ENCODE data around the gene CYP19A1. TPM values are rescaled to one million over a fixed set of nuclear protein-coding genes. Genes with fewer than 3 reads are reported as not detected.

Gene CYP19A1
- total RNA-seq, 5 donors from 2014 or later (not counting 1 experiment from before 2014, with no cell fraction given), result 0.23 TPM; not detected in 4

- Mint-ChIP-seq H3K9me3 (no peaks in the 10 kb centered on the region), H3K4me3 (no peak overlapping the region), H3K27me3 (peaks cover 10 to 14% of the 10 kb centered on the region in 2 donors), H3K4me1 (no peaks in the 10 kb centered on the region), H3K27ac (no peak overlapping the region), H3K36me3 (no peaks in the 10 kb centered on the region)
- no peaks in the 10 kb centered on the region for H3K9me3 ChIP-seq
- ChIA-PET CTCF (no interaction called here), POLR2A (no interaction called here)
- DNase-seq, result no peak
- H3K27ac ChIP-seq (ENCODE audit: low read length), result no peak overlapping the region
- H3K4me1 ChIP-seq (ENCODE audit: control insufficient read depth in 1 of 2, extremely low read depth in 1 of 2, insufficient read depth in 2 of 2, low read length in 2 of 2), result no peaks in the 10 kb centered on the region
- 43% methylated on average over 1 of the region's 1 CpG for WGBS (ENCODE audit: insufficient coverage)
- H3K36me3 ChIP-seq (ENCODE audit: control insufficient read depth in 2 of 2, extremely low read depth in 1 of 2, insufficient read depth in 1 of 2, low read length in 1 of 2), result no peaks in the 10 kb centered on the region
- H3K27me3 ChIP-seq (replicated peaks in 1 of 2; ENCODE audit: control insufficient read depth in 2 of 2, extremely low read depth in 1 of 2, insufficient read depth in 2 of 2, low read length in 1 of 2), result peaks cover 0 to 12% of the 10 kb centered on the region in 2 experiments
- H3K4me3 ChIP-seq (ENCODE audit: control insufficient read depth in 1 of 2, extremely low read depth in 1 of 2, low read length in 1 of 2), result no peak overlapping the region
- no peak for ATAC-seq (replicated peaks in 1 of 4)
Measured at GRCh38 chr15:51322621-51323296, 15.6 kb downstream of the CYP19A1 start.

DNA sequence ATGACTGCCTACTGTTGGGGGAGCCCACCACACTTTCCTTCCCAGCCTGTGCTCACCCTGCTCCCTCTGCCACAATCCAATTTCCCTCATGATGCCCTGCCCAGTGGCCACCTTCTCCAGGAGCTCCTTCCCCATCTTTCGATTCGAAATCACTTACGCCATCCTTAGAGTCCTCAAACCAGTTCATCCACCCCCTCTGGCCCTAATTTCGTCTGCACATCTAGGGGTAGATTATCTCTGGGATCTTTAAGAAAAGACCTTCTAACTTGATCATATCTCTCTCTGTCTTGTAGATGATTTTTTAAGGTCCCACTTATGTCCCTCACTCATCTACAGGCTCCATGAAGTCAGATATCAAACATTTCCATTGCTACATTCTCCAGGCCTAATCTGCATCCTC is 17.1 kb downstream of the CYP19A1 start:
- DNase-seq, result no peak
- no peaks in the 10 kb centered on the region for H3K36me3 Mint-ChIP-seq
- H3K27me3 Mint-ChIP-seq, result peaks cover 10 to 14% of the 10 kb centered on the region in 2 donors
- H3K27me3 ChIP-seq (replicated peaks in 1 of 2; ENCODE audit: control insufficient read depth in 2 of 2, extremely low read depth in 1 of 2, insufficient read depth in 2 of 2, low read length in 1 of 2), result peaks cover 0 to 14% of the 10 kb centered on the region in 2 experiments
- CTCF ChIA-PET, result no interaction called here
- H3K4me1 Mint-ChIP-seq, result no peaks in the 10 kb centered on the region
- no peak overlapping the region for H3K4me3 Mint-ChIP-seq
- no peaks in the 10 kb centered on the region for H3K4me1 ChIP-seq (ENCODE audit: control insufficient read depth in 1 of 2, extremely low read depth in 1 of 2, insufficient read depth in 2 of 2, low read length in 2 of 2)
- H3K27ac ChIP-seq (ENCODE audit: low read length), result no peak overlapping the region
- H3K36me3 ChIP-seq (ENCODE audit: control insufficient read depth in 2 of 2, extremely low read depth in 1 of 2, insufficient read depth in 1 of 2, low read length in 1 of 2), result no peaks in the 10 kb centered on the region
- WGBS (ENCODE audit: insufficient coverage), result no CpG with 5 or more reads among the region's 4 CpGs
- H3K4me3 ChIP-seq (ENCODE audit: control insufficient read depth in 1 of 2, extremely low read depth in 1 of 2, low read length in 1 of 2), result no peak overlapping the region
- no peaks in the 10 kb centered on the region for H3K9me3 ChIP-seq
- no peak for ATAC-seq (replicated peaks in 1 of 4)
- POLR2A ChIA-PET, result no interaction called here
- H3K9me3 Mint-ChIP-seq, result no peaks in the 10 kb centered on the region
- H3K27ac Mint-ChIP-seq, result no peak overlapping the region

GRCh38 chr15:51320843-51321242 is 17.6 kb downstream of the CYP19A1 start:
- WGBS (ENCODE audit: insufficient coverage), result 76% methylated on average over 2 of the region's 2 CpGs
- Mint-ChIP-seq H3K27ac (no peak overlapping the region), H3K4me3 (no peak overlapping the region), H3K36me3 (no peaks in the 10 kb centered on the region), H3K4me1 (no peaks in the 10 kb centered on the region), H3K9me3 (no peaks in the 10 kb centered on the region), H3K27me3 (peaks cover 10 to 14% of the 10 kb centered on the region in 2 donors)
- ChIA-PET CTCF (no interaction called here), POLR2A (no interaction called here)
- H3K4me3 ChIP-seq (ENCODE audit: control insufficient read depth in 1 of 2, extremely low read depth in 1 of 2, low read length in 1 of 2), result no peak overlapping the region
- H3K36me3 ChIP-seq (ENCODE audit: control insufficient read depth in 2 of 2, extremely low read depth in 1 of 2, insufficient read depth in 1 of 2, low read length in 1 of 2), result no peaks in the 10 kb centered on the region
- H3K9me3 ChIP-seq, result no peaks in the 10 kb centered on the region
- H3K4me1 ChIP-seq (ENCODE audit: control insufficient read depth in 1 of 2, extremely low read depth in 1 of 2, insufficient read depth in 2 of 2, low read length in 2 of 2), result no peaks in the 10 kb centered on the region
- peaks cover 0 to 14% of the 10 kb centered on the region in 2 experiments for H3K27me3 ChIP-seq (replicated peaks in 1 of 2; ENCODE audit: control insufficient read depth in 2 of 2, extremely low read depth in 1 of 2, insufficient read depth in 2 of 2, low read length in 1 of 2)
- no peak overlapping the region for H3K27ac ChIP-seq (ENCODE audit: low read length)
- DNase-seq (no peak), ATAC-seq (replicated peaks in 1 of 4) (no peak)

DNA sequence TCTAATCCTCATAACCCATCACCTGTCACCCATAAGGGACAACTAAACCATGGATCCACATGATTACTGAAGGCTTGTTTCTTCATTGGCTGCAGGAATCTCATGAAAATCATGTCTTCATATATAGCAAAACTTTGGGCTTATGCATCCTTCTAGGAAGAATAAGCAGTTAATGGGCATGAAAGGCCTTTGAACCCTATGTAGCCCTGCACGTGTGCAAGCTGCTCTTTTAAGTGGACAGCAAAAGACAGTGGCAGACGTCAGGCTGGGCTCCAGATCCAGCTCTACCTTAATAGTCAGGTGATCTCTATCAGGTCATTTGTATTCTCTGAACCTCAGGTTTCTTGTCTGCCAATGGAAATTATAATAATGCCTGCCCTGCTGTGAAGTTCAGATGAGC is 18.9 kb downstream of the CYP19A1 start:
- POLR2A ChIA-PET, result no interaction called here
- no peaks in the 10 kb centered on the region for H3K36me3 Mint-ChIP-seq
- CTCF ChIA-PET, result no interaction called here
- H3K4me3 Mint-ChIP-seq, result no peak overlapping the region
- Histone ChIP-seq H3K4me1 (ENCODE audit: control insufficient read depth in 1 of 2, extremely low read depth in 1 of 2, insufficient read depth in 2 of 2, low read length in 2 of 2) (no peaks in the 10 kb centered on the region), H3K4me3 (ENCODE audit: control insufficient read depth in 1 of 2, extremely low read depth in 1 of 2, low read length in 1 of 2) (no peak overlapping the region), H3K27ac (ENCODE audit: low read length) (no peak overlapping the region), H3K27me3 (replicated peaks in 1 of 2; ENCODE audit: control insufficient read depth in 2 of 2, extremely low read depth in 1 of 2, insufficient read depth in 2 of 2, low read length in 1 of 2) (peaks cover 0 to 14% of the 10 kb centered on the region in 2 experiments), H3K9me3 (no peaks in the 10 kb centered on the region), H3K36me3 (ENCODE audit: control insufficient read depth in 2 of 2, extremely low read depth in 1 of 2, insufficient read depth in 1 of 2, low read length in 1 of 2) (no peaks in the 10 kb centered on the region)
- no peak overlapping the region for H3K27ac Mint-ChIP-seq
- no peaks in the 10 kb centered on the region for H3K9me3 Mint-ChIP-seq
- 86% methylated on average over 2 of the region's 2 CpGs for WGBS (ENCODE audit: insufficient coverage)
- no peaks in the 10 kb centered on the region for H3K4me1 Mint-ChIP-seq
- DNase-seq (no peak), ATAC-seq (replicated peaks in 1 of 4) (no peak)
- H3K27me3 Mint-ChIP-seq, result peaks cover 10 to 14% of the 10 kb centered on the region in 2 donors

GRCh38 chr15:51318382-51319150 is 19.8 kb downstream of the CYP19A1 start:
- peaks cover 4 to 14% of the 10 kb centered on the region in 2 donors for H3K27me3 Mint-ChIP-seq
- H3K27ac Mint-ChIP-seq, result no peak overlapping the region
- CTCF ChIA-PET, result no interaction called here
- H3K9me3 Mint-ChIP-seq, result no peaks in the 10 kb centered on the region
- no peaks in the 10 kb centered on the region for H3K36me3 Mint-ChIP-seq
- DNase-seq (no peak), ATAC-seq (replicated peaks in 1 of 4) (no peak)
- H3K4me3 ChIP-seq (ENCODE audit: control insufficient read depth in 1 of 2, extremely low read depth in 1 of 2, low read length in 1 of 2), result no peak overlapping the region
- no peak overlapping the region for H3K27ac ChIP-seq (ENCODE audit: low read length)
- H3K36me3 ChIP-seq (ENCODE audit: control insufficient read depth in 2 of 2, extremely low read depth in 1 of 2, insufficient read depth in 1 of 2, low read length in 1 of 2), result no peaks in the 10 kb centered on the region
- no peak overlapping the region for H3K4me3 Mint-ChIP-seq
- no peaks in the 10 kb centered on the region for H3K9me3 ChIP-seq
- WGBS (ENCODE audit: insufficient coverage), result 66% methylated on average over 4 of the region's 7 CpGs
- peaks cover 0 to 14% of the 10 kb centered on the region in 2 experiments for H3K27me3 ChIP-seq (replicated peaks in 1 of 2; ENCODE audit: control insufficient read depth in 2 of 2, extremely low read depth in 1 of 2, insufficient read depth in 2 of 2, low read length in 1 of 2)
- H3K4me1 ChIP-seq (ENCODE audit: control insufficient read depth in 1 of 2, extremely low read depth in 1 of 2, insufficient read depth in 2 of 2, low read length in 2 of 2), result no peaks in the 10 kb centered on the region
- POLR2A ChIA-PET, result no interaction called here
- no peaks in the 10 kb centered on the region for H3K4me1 Mint-ChIP-seq

GRCh38 chr15:51316636-51317035 is 21.8 kb downstream of the CYP19A1 start:
- no peak for DNase-seq
- no peaks in the 10 kb centered on the region for H3K4me1 ChIP-seq (ENCODE audit: control insufficient read depth in 1 of 2, extremely low read depth in 1 of 2, insufficient read depth in 2 of 2, low read length in 2 of 2)
- no peak for ATAC-seq (replicated peaks in 1 of 4)
- no peaks in the 10 kb centered on the region for H3K9me3 ChIP-seq
- no peak overlapping the region for H3K4me3 ChIP-seq (ENCODE audit: control insufficient read depth in 1 of 2, extremely low read depth in 1 of 2, low read length in 1 of 2)
- no peak overlapping the region for H3K27ac Mint-ChIP-seq
- H3K4me3 Mint-ChIP-seq, result no peak overlapping the region
- H3K27me3 ChIP-seq (replicated peaks in 1 of 2; ENCODE audit: control insufficient read depth in 2 of 2, extremely low read depth in 1 of 2, insufficient read depth in 2 of 2, low read length in 1 of 2), result peaks cover 0 to 11% of the 10 kb centered on the region in 2 experiments
- ChIA-PET CTCF (no interaction called here), POLR2A (no interaction called here)
- H3K27ac ChIP-seq (ENCODE audit: low read length), result no peak overlapping the region
- no peaks in the 10 kb centered on the region for H3K9me3 Mint-ChIP-seq
- peaks cover 2 to 9% of the 10 kb centered on the region in 2 donors for H3K27me3 Mint-ChIP-seq
- no CpG with 5 or more reads among the region's 1 CpG for WGBS (ENCODE audit: insufficient coverage)
- H3K4me1 Mint-ChIP-seq, result no peaks in the 10 kb centered on the region
- no peaks in the 10 kb centered on the region for H3K36me3 ChIP-seq (ENCODE audit: control insufficient read depth in 2 of 2, extremely low read depth in 1 of 2, insufficient read depth in 1 of 2, low read length in 1 of 2)
- no peaks in the 10 kb centered on the region for H3K36me3 Mint-ChIP-seq

All from T-cell (primary cell).